Neutrophil (primary cell): ENCODE measurements around the gene SULT1C2.
"Not testable (repeated sequence)": the region's sequence is repeated elsewhere in the genome, so short reads cannot be mapped to it uniquely, and the experiment has no call there.

Experiments
- H3K27ac ChIP-seq: fragments of 200-600 bp; sonication (generic); 2 replicates; pipeline ENCODE4 v1.5.1; 2016; ENCODE audit warnings: mild to moderate bottlenecking, moderate library complexity
- H3K27me3 ChIP-seq: fragments of 200-600 bp; sonication (generic); 2 replicates; pipeline ENCODE4 v1.6.0; 2016; ENCODE audit warnings: mild to moderate bottlenecking
- H3K36me3 ChIP-seq: fragments of 200-600 bp; sonication (generic); 2 replicates; pipeline ENCODE4 v1.5.1; 2017
- H3K4me1 ChIP-seq, 2 experiments: fragments of 200-600 bp in 1 of 2; sonication (generic) in 1 of 2; 1 replicate in 1 of 2; 2 replicates in 1 of 2; pipeline versions ENCODE4 v1.5.1 to v1.6.1; 2013 to 2016; ENCODE audit warnings: low read depth in 1 of 2, low read length in 1 of 2, mild to moderate bottlenecking in 1 of 2, moderate library complexity in 1 of 2; ENCODE audit not compliant: control insufficient read depth in 1 of 2, insufficient read depth in 1 of 2
- H3K4me3 ChIP-seq, 2 experiments: fragments of 200-600 bp in 1 of 2; sonication (generic) in 1 of 2; 1 replicate in 1 of 2; 2 replicates in 1 of 2; pipeline ENCODE4 v1.5.1; 2013 to 2016; ENCODE audit warnings: low read depth in 1 of 2, low read length in 1 of 2, mild to moderate bottlenecking in 1 of 2, moderate library complexity in 1 of 2
- H3K9me3 ChIP-seq: fragments of 200-600 bp; sonication (generic); 2 replicates; pipeline ENCODE4 v1.5.1; 2016
- TF ChIP-seq, protein P1 (sequence below): fragments of 200-600 bp; sonication (generic); IDR thresholded peaks from 2 replicates; pipeline ENCODE4 v1.5.1; 2016; ENCODE audit warnings: antibody characterized with exemption

Gene SULT1C2

GRCh38 chr2:108349571-108349928 lies 60.9 kb downstream of the SULT1C2 start:
- H3K27ac ChIP-seq = no peak overlapping the region
- no peaks in the 10 kb centered on the region for H3K9me3 ChIP-seq
- H3K36me3 ChIP-seq = no peaks in the 10 kb centered on the region
- H3K4me3 ChIP-seq = no peak overlapping the region
- H3K27me3 ChIP-seq = no peaks in the 10 kb centered on the region
- TF ChIP-seq, protein P1, sequence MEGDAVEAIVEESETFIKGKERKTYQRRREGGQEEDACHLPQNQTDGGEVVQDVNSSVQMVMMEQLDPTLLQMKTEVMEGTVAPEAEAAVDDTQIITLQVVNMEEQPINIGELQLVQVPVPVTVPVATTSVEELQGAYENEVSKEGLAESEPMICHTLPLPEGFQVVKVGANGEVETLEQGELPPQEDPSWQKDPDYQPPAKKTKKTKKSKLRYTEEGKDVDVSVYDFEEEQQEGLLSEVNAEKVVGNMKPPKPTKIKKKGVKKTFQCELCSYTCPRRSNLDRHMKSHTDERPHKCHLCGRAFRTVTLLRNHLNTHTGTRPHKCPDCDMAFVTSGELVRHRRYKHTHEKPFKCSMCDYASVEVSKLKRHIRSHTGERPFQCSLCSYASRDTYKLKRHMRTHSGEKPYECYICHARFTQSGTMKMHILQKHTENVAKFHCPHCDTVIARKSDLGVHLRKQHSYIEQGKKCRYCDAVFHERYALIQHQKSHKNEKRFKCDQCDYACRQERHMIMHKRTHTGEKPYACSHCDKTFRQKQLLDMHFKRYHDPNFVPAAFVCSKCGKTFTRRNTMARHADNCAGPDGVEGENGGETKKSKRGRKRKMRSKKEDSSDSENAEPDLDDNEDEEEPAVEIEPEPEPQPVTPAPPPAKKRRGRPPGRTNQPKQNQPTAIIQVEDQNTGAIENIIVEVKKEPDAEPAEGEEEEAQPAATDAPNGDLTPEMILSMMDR = no peak
- peaks cover 37 to 43% of the 10 kb centered on the region in 2 experiments for H3K4me1 ChIP-seq

GRCh38 chr2:108351889-108352288 lies 63.2 kb downstream of the SULT1C2 start:
- Histone ChIP-seq H3K27me3 (no peaks in the 10 kb centered on the region), H3K4me3 (no peak overlapping the region), H3K27ac (no peak overlapping the region), H3K9me3 (no peaks in the 10 kb centered on the region), H3K4me1 (peaks cover 39 to 48% of the 10 kb centered on the region in 2 experiments), H3K36me3 (no peaks in the 10 kb centered on the region)
- TF ChIP-seq, protein P1 = no peak

DNA sequence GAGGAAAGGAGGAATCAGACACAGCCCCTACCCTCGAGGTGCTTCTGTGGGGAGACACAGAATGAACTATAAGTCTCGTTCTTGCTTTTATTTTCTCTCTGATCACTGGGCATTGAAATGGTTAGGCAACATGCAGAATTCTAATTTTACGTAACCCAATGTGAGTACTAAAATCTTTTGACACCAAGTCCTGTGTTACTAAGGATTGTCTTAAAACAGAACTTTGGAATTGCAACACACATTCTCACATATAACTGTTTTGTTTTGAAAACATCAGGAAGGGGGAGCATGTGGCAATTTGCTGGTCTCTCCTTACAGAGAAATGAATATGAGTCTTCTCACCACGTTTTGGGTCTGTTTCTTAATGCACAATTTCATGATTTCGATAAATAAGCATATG lies 65.4 kb downstream of the SULT1C2 start:
- Histone ChIP-seq H3K4me1 (peaks cover 39 to 48% of the 10 kb centered on the region in 2 experiments), H3K27me3 (no peaks in the 10 kb centered on the region), H3K4me3 (no peak overlapping the region), H3K36me3 (no peaks in the 10 kb centered on the region), H3K27ac (peak overlapping the region; percentile 73), H3K9me3 (no peaks in the 10 kb centered on the region)
- TF ChIP-seq, protein P1 = no peak

- TF ChIP-seq, protein P1 = no peak
- no peaks in the 10 kb centered on the region for H3K9me3 ChIP-seq
- peak overlapping the region; percentile 48 for H3K27ac ChIP-seq
- no peak overlapping the region for H3K4me3 ChIP-seq
- peaks cover 39 to 48% of the 10 kb centered on the region in 2 experiments for H3K4me1 ChIP-seq
- H3K36me3 ChIP-seq = no peaks in the 10 kb centered on the region
- no peaks in the 10 kb centered on the region for H3K27me3 ChIP-seq
Observed at GRCh38 chr2:108355906-108356734, 67.4 kb downstream of the SULT1C2 start.

GRCh38 chr2:108359336-108359735 lies 70.6 kb downstream of the SULT1C2 start:
- not testable (repeated sequence) for H3K27me3 ChIP-seq

More at GRCh38 chr2:108359336-108359735, 70.6 kb downstream of the SULT1C2 start:
- not testable (repeated sequence) for H3K9me3 ChIP-seq, H3K27ac ChIP-seq, H3K4me3 ChIP-seq, H3K36me3 ChIP-seq
- peaks cover 38% of the 10 kb centered on the region in 2 experiments for H3K4me1 ChIP-seq
